Measurements from ENCODE around the gene MYOZ3. TPM values are rescaled to one million over a fixed set of nuclear protein-coding genes. Genes with fewer than 3 reads are reported as not detected.

Gene MYOZ3
- total RNA-seq, 4 donors from 2014 or later = 0.22 TPM; not detected in 3

DNA sequence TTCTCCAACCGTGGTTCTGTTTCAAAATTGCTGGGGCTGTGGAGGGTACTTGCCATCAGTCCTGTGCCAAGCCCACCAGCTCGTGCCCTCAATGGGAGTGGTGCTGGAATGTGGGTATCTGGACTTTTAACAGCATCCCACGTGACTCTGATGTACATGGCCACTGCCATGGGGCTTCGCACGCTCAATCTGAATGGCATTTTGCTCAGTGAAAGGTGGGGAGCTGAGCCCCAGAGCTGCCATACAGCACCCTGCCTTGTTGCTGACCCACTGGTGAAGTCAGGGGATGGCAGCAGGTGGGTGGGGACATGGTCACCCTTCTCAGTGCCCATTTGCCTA lies 37.2 kb upstream of the MYOZ3 start:
- TF ChIP-seq, protein P1, sequence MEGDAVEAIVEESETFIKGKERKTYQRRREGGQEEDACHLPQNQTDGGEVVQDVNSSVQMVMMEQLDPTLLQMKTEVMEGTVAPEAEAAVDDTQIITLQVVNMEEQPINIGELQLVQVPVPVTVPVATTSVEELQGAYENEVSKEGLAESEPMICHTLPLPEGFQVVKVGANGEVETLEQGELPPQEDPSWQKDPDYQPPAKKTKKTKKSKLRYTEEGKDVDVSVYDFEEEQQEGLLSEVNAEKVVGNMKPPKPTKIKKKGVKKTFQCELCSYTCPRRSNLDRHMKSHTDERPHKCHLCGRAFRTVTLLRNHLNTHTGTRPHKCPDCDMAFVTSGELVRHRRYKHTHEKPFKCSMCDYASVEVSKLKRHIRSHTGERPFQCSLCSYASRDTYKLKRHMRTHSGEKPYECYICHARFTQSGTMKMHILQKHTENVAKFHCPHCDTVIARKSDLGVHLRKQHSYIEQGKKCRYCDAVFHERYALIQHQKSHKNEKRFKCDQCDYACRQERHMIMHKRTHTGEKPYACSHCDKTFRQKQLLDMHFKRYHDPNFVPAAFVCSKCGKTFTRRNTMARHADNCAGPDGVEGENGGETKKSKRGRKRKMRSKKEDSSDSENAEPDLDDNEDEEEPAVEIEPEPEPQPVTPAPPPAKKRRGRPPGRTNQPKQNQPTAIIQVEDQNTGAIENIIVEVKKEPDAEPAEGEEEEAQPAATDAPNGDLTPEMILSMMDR (IDR thresholded peaks at IDR 0.05; ENCODE audit: low read depth) = no peak

DNA sequence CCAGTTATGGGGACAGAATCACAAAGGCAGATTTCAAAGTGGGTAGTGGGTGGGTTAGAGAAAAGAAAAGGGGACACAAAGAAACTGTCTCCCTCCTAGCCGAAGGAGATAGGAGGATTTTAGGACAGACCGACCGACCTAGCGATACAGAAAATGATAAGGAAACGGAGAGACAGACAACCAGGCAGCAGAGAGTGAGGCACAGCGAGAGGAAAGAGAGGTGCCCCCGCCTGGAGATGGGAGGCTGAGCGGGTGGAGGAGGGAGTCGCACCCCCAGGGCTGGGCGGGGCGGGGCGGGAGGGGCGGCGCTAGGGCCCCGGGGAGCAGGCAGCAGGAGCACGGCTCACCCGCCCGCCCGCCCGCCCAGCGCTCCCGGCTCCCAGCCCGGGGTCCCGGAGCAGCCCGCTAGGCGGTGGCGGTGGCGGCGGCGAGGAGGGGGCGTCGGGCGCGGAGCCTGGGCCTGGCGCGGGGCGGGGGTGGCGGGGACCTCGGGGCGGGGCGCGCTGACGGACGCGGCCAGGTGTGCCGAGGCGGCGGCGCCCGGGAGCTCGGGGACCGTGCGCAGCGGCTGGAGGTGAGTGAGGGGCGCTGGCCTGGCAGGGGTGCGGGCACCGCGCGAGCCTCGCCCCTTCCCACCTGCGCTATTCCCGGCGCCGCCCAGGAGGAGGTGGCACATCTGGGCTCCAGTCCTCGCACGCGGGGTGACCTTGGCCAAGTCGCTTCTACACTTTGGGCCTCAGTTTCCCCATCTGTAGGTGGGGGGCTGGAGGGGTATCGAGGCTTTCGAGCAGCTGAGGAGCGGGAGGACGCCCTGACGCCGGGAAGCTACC lies 36.5 kb upstream of the MYOZ3 start:
- TF ChIP-seq, protein P1 (IDR thresholded peaks at IDR 0.05; ENCODE audit: low read depth) = no peak

DNA sequence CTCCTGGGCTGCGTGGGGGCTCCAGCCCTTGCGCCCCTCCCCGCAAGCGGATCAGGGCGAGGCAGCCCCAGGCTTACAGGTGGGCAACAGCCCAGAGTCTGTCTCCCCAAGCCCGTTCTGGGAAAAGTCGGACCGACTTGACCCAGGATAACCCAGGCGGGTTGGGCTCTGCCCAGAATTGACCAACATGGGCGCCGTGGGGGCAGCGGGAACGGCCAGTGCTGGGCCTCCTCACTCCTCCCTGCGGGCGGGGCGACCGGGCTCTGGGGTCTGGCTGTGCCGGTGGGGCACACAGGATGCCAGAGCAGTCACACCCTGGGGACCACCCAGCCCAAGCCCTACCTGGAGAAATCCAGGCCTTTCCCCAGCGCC lies 35.9 kb upstream of the MYOZ3 start:
- TF ChIP-seq, protein P1 (IDR thresholded peaks at IDR 0.05; ENCODE audit: low read depth) = no peak

DNA sequence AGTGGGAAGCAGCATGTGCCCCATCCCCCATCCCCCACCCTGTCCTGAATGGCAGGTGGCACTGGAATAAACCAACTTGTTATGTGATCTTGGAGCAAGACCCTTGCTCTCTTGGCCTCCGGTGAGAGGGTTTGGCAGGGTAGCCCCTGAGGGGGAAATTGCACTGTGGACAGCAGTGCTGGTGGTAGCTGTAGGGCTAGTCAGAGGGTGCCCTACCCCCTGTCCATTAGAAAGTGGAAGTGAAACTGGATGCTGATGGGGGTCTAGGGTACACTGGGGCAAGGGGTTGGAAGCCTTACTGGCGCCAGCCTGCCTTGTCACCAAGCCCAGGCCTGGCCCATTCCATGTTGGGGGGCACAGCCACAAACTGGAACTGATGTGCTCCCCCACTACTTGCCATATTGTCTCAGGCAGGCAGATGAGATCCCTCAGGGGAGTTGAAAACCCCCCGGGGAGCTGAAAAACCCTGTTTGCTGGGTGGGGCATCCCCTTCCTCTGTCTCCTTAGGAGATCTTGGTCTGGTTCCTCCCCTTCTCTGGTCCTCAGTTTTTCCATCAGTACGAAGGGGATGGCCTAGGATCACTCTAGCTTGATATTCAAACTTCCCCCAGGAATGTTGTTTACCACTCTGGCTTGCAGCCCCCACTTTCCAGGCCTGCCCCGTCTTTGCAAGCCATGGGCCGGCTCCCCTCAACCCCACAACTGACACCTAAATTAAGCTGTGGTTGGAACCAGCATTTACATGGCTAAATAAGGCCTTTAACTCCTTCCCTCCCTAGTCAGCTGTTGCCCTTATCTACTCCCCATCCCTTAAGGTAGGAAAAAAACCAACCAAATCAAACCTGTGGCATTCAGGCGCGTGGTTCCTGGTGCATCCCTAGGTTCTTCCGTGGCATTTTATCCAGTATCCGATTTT lies 35.0 kb upstream of the MYOZ3 start:
- TF ChIP-seq, protein P1 (IDR thresholded peaks at IDR 0.05; ENCODE audit: low read depth) = no peak

DNA sequence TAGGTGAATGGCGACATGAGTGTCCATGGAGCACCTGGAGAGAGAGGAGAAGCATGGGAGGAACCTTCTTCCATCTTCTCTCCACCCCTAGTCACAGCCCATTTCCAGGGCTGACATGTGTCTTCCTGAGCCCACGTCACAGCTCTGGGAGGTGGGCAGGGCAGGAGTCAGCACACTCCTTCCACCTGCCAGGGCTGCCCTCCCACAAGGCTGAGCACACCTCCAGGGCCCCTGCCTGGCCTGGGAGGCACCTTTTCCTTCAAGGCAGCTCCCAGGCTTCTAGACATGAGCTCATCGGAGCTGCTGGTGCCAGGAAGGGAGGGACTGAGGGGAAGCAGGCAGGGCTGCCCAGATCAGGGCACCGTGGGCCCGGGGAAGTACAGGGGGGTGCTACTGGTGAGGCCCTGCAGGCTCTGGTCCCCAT lies 34.2 kb upstream of the MYOZ3 start:
- TF ChIP-seq, protein P1 (IDR thresholded peaks at IDR 0.05; ENCODE audit: low read depth) = no peak

DNA sequence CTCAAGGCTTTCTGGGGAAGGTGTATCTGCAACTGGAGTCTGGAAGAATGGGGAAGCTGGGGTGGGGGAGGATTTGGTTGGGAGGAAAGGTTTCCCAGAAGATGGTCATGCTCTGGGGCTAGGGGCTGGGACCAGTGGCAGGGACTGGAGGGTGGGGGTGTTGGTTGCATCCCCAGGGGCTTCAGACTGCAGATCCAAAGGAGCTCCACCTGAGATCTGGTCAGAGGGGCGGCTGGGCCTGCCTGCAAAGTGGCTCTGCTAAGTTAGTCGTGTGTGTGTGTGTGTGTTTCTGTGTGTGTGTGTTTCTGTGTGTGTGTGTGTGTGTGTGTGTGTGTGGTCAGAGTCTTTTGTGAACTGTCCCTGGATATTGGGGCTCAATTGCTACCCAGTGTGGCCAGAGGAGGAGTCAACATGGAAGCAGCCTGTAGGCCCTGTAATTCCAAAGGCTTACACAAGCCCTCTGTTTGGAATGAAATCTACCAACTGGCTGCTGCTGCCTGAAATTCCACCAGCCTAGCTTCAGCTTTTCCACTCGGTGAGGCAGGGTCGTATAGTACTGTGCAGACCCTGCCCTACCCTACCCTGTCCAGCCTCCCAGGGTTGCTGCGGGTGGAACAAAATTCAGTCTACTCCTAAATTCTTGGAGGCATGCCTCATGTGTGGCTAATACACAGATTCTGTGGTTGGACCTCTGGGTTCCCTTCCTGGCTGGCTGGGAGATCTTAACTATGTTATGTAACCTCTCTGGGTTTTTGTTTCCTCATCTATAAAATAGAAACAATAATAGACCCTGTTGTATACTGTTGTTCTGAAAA lies 33.1 kb upstream of the MYOZ3 start:
- TF ChIP-seq, protein P1 (IDR thresholded peaks at IDR 0.05; ENCODE audit: low read depth) = no peak
